ENCODE measurements around the gene CNGA1.

- TF ChIP-seq POLR2A (IDR thresholded peaks at IDR 0.05): no peak
- TF ChIP-seq, protein P1, sequence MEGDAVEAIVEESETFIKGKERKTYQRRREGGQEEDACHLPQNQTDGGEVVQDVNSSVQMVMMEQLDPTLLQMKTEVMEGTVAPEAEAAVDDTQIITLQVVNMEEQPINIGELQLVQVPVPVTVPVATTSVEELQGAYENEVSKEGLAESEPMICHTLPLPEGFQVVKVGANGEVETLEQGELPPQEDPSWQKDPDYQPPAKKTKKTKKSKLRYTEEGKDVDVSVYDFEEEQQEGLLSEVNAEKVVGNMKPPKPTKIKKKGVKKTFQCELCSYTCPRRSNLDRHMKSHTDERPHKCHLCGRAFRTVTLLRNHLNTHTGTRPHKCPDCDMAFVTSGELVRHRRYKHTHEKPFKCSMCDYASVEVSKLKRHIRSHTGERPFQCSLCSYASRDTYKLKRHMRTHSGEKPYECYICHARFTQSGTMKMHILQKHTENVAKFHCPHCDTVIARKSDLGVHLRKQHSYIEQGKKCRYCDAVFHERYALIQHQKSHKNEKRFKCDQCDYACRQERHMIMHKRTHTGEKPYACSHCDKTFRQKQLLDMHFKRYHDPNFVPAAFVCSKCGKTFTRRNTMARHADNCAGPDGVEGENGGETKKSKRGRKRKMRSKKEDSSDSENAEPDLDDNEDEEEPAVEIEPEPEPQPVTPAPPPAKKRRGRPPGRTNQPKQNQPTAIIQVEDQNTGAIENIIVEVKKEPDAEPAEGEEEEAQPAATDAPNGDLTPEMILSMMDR (IDR thresholded peaks at IDR 0.05): no peak
Measured at GRCh38 chr4:48065587-48066052, 49.1 kb upstream of the CNGA1 start.

Measured in uterus (tissue), 2 donors.